Stimulated activated naive B cell treated with anti-CD40 and anti-IgM and Interleukin-4, amounts not matched to agents 10 μg/mL and 1 μg/mL and 100 μg/mL, for 72 hours (primary cell): Measurements from ENCODE around the gene ADAMTS14.

Experiments used
- ATAC-seq, 2 donors: fragments of 150-1000 bp; cut with Tn5 transposase; replicated peaks; 2 replicates each; pipeline ENCODE4 v1.10.0; 2021; ENCODE audit warnings: moderate library complexity in 1 of 2
- DNase-seq: peaks from one replicate; pipeline ENCODE4 v3.0.0; 2021
- H3K27ac Mint-ChIP-seq: one replicate; pipeline ENCODE4 v1.8.0; 2022; ENCODE audit warnings: mild to moderate bottlenecking, mixed read lengths
- H3K27me3 Mint-ChIP-seq, 2 donors: one replicate each; pipeline ENCODE4 v1.8.0; 2022; ENCODE audit warnings: mixed read lengths in 2 of 2
- H3K36me3 Mint-ChIP-seq, 2 donors: one replicate each; pipeline ENCODE4 v1.8.0; 2022; ENCODE audit warnings: mixed read lengths in 2 of 2, mild to moderate bottlenecking in 1 of 2
- H3K4me1 Mint-ChIP-seq, 2 donors: one replicate each; pipeline ENCODE4 v1.8.0; 2022; ENCODE audit warnings: mixed read lengths in 2 of 2, mild to moderate bottlenecking in 1 of 2
- H3K4me3 Mint-ChIP-seq, 2 donors: one replicate each; pipeline ENCODE4 v1.8.0; 2022; ENCODE audit warnings: mild to moderate bottlenecking in 2 of 2, mixed read lengths in 2 of 2, moderate library complexity in 1 of 2
- H3K9me3 Mint-ChIP-seq, 2 donors: one replicate each; pipeline ENCODE4 v1.8.0; 2022; ENCODE audit warnings: mixed read lengths in 2 of 2, mild to moderate bottlenecking in 1 of 2

ADAMTS14 gene

GRCh38 chr10:70747192-70747965 is 75.1 kb downstream of the ADAMTS14 start:
- H3K36me3 Mint-ChIP-seq = no peaks in the 10 kb centered on the region
- peaks cover 0 to 5% of the 10 kb centered on the region in 2 donors for H3K4me1 Mint-ChIP-seq
- H3K9me3 Mint-ChIP-seq = no peaks in the 10 kb centered on the region
- ATAC-seq (no peak), DNase-seq (no peak)
- H3K4me3 Mint-ChIP-seq = no peak overlapping the region
- H3K27me3 Mint-ChIP-seq = no peaks in the 10 kb centered on the region
- H3K27ac Mint-ChIP-seq = no peak overlapping the region

GRCh38 chr10:70748305-70748704 is 76.0 kb downstream of the ADAMTS14 start:
- Mint-ChIP-seq H3K36me3 (no peaks in the 10 kb centered on the region), H3K4me1 (peaks cover 0 to 2% of the 10 kb centered on the region in 2 donors), H3K4me3 (no peak overlapping the region), H3K9me3 (no peaks in the 10 kb centered on the region), H3K27me3 (no peaks in the 10 kb centered on the region), H3K27ac (no peak overlapping the region)
- ATAC-seq (no peak), DNase-seq (no peak)

DNA sequence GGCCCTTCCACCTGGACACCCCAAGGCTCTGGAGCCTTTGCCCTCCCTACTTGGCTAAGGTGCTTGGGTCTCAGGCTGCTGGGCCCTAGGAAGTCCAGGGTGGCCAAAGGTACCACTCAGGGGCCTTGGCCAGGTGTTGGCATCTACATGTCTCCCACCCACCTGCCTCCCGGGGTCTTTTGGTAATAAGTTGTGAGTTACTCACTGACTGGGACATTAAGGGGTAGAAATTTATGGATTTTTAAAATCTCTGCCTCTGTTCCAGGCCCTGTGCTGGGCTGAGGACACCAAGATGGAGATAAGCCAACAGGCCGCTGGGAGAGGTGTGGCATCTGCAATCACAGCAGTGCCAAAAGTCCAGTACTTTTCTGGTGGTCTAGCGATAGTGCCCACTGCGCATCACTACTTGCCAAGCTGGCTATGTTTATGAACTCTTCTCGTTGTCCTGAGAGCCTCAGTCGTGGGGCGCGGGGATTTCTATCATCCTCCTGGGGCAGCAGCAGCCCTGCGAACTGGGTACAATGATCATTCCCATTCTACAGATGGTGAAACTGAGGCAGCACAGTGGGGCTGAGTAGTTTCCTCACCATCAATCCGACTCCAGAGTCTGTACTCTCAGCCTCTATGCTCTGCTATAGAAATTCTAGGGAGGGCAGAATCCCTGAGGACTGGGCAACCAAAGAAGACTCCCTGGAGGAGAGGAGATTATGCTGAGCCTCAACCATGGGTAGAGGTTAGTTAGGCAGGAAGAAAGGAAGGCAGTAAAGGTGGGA is 76.7 kb downstream of the ADAMTS14 start:
- no peaks in the 10 kb centered on the region for H3K9me3 Mint-ChIP-seq
- H3K4me3 Mint-ChIP-seq = no peak overlapping the region
- no peak for ATAC-seq
- peaks cover 0 to 2% of the 10 kb centered on the region in 2 donors for H3K4me1 Mint-ChIP-seq
- no peak overlapping the region for H3K27ac Mint-ChIP-seq
- H3K36me3 Mint-ChIP-seq = no peaks in the 10 kb centered on the region
- no peaks in the 10 kb centered on the region for H3K27me3 Mint-ChIP-seq
- DNase-seq = no peak

GRCh38 chr10:70749756-70750155 is 77.5 kb downstream of the ADAMTS14 start:
- Mint-ChIP-seq H3K36me3 (no peaks in the 10 kb centered on the region), H3K4me3 (no peak overlapping the region), H3K9me3 (no peaks in the 10 kb centered on the region), H3K27ac (no peak overlapping the region), H3K4me1 (no peaks in the 10 kb centered on the region), H3K27me3 (no peaks in the 10 kb centered on the region)
- DNase-seq (no peak), ATAC-seq (no peak)

DNA sequence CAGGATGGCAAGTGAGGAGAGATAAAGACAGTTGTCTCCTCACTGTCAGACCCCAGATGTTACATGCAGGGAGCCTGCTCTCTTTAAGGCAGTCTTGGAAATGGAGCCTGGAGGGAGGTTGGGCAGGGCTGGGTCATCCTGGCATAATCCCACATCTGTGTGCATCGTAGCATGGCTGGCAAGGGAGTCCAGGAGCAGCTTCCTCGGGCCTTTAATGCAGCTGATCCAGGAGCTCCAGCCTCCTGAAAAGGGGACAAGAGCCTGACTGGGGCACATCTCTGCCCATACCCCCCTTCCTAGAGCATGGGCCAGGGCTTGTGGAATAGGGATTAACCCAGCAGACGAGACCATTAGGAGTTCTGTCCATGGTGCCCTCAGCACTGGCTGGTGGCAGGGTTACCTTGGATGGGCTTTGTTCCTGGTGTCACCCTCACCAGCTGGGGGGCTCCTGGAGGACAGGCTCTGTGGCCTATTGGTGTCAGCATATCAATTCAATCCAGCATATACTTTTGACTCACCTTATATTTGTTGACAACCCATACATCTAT is 77.9 kb downstream of the ADAMTS14 start:
- H3K27me3 Mint-ChIP-seq = no peaks in the 10 kb centered on the region
- no peaks in the 10 kb centered on the region for H3K4me1 Mint-ChIP-seq
- DNase-seq (no peak), ATAC-seq (no peak)
- H3K36me3 Mint-ChIP-seq = no peaks in the 10 kb centered on the region
- no peak overlapping the region for H3K27ac Mint-ChIP-seq
- H3K9me3 Mint-ChIP-seq = no peaks in the 10 kb centered on the region
- H3K4me3 Mint-ChIP-seq = no peak overlapping the region

- Mint-ChIP-seq H3K9me3 (no peaks in the 10 kb centered on the region), H3K27me3 (no peaks in the 10 kb centered on the region), H3K27ac (no peak overlapping the region), H3K36me3 (no peaks in the 10 kb centered on the region), H3K4me3 (no peak overlapping the region), H3K4me1 (no peaks in the 10 kb centered on the region)
- no peak for ATAC-seq
- no peak for DNase-seq
Observed at GRCh38 chr10:70751356-70751755, 79.0 kb downstream of the ADAMTS14 start.

GRCh38 chr10:70751991-70752390 is 79.7 kb downstream of the ADAMTS14 start:
- no peaks in the 10 kb centered on the region for H3K27me3 Mint-ChIP-seq
- DNase-seq = no peak
- no peaks in the 10 kb centered on the region for H3K4me1 Mint-ChIP-seq
- H3K4me3 Mint-ChIP-seq = no peak overlapping the region
- H3K36me3 Mint-ChIP-seq = no peaks in the 10 kb centered on the region
- ATAC-seq = no peak
- H3K27ac Mint-ChIP-seq = no peak overlapping the region
- H3K9me3 Mint-ChIP-seq = no peaks in the 10 kb centered on the region

DNA sequence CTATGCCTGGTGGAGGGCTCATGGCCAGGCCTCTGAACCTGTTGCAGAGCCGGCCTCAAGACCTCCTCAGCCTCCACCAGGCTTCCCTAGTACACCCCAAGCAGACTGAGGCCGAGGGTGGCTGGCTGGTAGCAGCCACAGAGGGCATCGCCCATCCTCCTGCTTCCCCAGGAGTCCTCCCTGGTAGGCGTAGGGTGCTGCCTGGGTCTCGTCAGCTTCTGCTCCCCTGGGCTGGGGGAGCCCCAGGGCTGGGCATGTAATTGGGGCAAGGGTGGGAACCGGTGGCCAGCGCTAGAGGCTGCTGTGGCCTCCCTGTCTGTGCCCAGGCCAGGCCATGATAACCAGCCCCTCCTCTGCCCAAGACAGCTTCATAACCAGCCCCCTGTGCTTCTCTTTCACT is 80.3 kb downstream of the ADAMTS14 start:
- Mint-ChIP-seq H3K4me3 (no peak overlapping the region), H3K27ac (no peak overlapping the region), H3K27me3 (no peaks in the 10 kb centered on the region), H3K9me3 (no peaks in the 10 kb centered on the region), H3K4me1 (no peaks in the 10 kb centered on the region), H3K36me3 (no peaks in the 10 kb centered on the region)
- ATAC-seq (no peak), DNase-seq (no peak)

DNA sequence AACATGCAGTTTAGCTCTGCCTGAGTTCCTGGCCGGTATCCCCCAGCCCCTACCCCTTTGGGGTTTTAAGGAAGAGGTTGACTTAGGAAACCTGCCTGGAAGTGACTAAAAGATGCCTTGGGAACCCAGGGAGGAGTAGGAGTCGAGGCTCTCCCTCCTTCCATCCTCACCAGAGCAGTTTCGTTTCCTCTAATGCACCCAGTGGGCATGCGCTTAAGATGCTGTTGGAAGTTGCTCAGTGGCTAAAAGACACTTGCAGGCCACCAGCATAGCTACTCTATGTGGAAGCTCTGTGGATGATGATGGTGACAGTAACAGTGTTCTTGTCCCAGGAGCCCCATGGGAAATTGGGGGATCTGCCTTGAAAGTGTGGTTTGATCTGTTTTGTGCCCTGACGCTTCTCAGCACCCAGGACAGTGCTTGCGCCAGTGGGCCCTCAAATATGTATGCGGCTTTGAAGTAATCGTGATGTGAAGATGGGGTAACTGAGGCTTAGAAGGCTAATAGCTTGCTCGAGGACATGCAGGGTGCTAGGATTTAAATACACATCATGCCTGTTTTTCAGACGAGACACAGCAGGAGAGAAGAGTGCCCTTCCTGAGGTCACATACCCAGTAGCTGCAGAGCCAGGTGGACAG is 80.8 kb downstream of the ADAMTS14 start:
- no peak overlapping the region for H3K27ac Mint-ChIP-seq
- DNase-seq = no peak
- no peaks in the 10 kb centered on the region for H3K4me1 Mint-ChIP-seq
- ATAC-seq = no peak
- no peaks in the 10 kb centered on the region for H3K27me3 Mint-ChIP-seq
- H3K9me3 Mint-ChIP-seq = no peaks in the 10 kb centered on the region
- H3K4me3 Mint-ChIP-seq = no peak overlapping the region
- no peaks in the 10 kb centered on the region for H3K36me3 Mint-ChIP-seq

DNA sequence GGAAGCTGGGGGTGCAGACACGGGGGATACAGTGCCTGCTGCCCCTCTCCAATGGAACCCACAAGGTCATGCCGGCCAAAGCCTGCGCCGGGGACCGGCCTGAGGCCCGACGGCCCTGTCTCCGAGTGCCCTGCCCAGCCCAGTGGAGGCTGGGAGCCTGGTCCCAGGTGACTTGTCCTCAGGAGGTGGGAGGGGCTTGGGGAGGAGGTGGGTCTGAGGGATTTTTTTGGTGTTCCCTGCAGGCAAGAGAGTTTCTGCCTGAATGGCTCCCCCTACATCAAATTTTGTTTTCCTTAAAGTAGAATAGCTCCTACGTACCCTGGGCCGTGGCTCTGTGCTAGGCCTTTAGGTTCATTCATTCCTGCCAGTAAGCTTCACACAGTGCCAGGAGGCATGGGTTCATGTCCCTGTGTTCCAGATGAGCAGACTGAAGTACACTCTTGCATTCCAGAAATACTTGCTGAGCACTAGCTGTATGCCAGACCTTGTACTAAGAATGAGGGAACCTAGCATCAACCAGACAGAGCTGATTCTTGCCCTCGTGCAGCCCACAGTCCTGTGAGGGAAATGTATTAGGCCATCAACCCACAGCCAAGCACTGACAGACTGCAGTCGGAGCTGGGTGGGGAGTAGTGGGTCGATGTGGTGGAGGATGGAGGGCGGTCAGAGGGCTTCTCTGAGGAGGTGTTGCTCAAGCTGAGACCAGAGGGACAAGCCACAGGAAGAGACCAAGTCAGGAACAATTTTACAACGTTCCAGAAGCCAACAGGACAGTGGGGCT is 81.7 kb downstream of the ADAMTS14 start:
- no peak overlapping the region for H3K27ac Mint-ChIP-seq
- H3K27me3 Mint-ChIP-seq = no peaks in the 10 kb centered on the region
- H3K36me3 Mint-ChIP-seq = no peaks in the 10 kb centered on the region

DNA sequence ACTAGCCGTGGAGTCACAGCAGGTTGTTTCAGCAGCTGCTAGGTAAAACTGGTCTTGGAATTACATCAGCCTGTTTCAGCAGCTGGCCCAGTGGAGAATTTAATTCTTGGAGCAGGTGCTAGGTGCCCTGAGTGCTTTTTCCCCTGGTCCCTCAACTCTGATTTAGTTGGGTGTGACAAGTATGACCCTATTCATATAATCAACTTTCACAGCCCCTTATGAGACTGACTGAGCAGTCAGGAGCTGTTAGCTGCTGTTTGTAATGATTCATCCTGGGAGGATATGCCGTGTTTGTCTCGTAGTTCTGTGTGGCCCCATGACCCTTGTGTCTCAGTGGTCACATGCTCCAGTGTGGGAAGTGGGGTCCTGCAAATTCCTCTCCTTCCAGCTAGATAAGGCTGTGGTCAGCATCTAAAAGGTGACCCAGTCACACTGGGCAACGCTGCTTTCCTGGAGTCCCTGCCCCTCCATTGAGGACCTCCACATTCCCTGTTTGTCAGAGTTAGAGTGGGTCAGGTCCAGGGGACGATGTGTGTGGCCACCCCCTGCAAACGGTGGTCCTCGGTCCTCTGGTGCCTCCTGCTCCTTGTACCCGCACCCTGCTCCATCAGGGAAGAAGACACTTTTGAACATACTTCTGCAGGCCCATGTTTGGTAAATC is 84.5 kb downstream of the ADAMTS14 start:
- H3K4me1 Mint-ChIP-seq = peaks cover 0 to 5% of the 10 kb centered on the region in 2 donors
- DNase-seq (no peak), ATAC-seq (no peak)
- H3K27me3 Mint-ChIP-seq = peaks cover 7 to 11% of the 10 kb centered on the region in 2 donors
- H3K27ac Mint-ChIP-seq = no peak overlapping the region
- no peak overlapping the region for H3K4me3 Mint-ChIP-seq
- no peaks in the 10 kb centered on the region for H3K9me3 Mint-ChIP-seq
- no peaks in the 10 kb centered on the region for H3K36me3 Mint-ChIP-seq

More for the DNA sequence above, 81.7 kb downstream of the ADAMTS14 start:
- Mint-ChIP-seq H3K4me3 (no peak overlapping the region), H3K4me1 (peaks cover 0 to 3% of the 10 kb centered on the region in 2 donors), H3K9me3 (no peaks in the 10 kb centered on the region)
- DNase-seq (no peak), ATAC-seq (no peak)

- Mint-ChIP-seq H3K4me1 (peaks cover 0 to 5% of the 10 kb centered on the region in 2 donors), H3K27ac (no peak overlapping the region), H3K36me3 (no peaks in the 10 kb centered on the region), H3K27me3 (peaks cover 7 to 11% of the 10 kb centered on the region in 2 donors), H3K9me3 (no peaks in the 10 kb centered on the region), H3K4me3 (no peak overlapping the region)
- ATAC-seq (no peak), DNase-seq (no peak)
Observed at GRCh38 chr10:70757856-70758255, 85.5 kb downstream of the ADAMTS14 start.

DNA sequence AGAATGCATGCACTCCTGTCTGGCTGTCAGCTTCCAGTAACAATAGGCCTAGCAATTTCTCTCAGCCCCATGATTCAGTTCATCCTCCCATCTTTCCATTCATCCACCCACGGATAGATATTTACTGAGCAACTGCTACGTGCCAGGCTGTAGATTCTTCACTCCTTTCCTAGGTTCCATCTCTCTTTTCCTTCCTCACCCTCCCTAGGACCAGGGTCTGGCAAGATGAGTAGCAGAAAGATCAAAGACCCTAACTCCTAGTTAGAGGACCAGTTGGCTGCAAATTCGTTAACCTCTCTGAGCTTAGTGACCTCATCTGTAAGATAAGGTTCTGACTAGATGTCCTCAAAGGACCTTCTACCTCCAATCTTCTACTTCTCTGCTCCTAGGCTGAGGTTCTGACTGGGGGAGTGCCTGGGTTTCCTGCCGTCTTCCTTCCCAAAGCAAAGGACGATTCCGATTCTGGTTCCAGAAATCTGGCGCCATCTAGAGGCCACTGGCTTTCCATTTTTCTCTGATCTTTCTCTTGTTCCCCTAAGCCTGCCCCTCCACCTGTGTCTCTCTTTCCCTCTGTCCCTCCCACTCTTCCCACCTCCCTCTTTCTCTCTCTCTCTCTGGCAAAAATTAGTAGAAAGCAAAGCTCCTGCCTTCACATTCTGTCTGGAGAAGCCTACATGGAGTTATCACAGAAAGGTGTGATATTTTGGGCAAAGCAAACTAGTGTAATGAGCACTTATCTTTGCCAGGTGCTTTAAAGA is 86.6 kb downstream of the ADAMTS14 start:
- ATAC-seq = peak; percentile 57 to 62
- DNase-seq = peak; percentile 17
- peaks cover 7 to 11% of the 10 kb centered on the region in 2 donors for H3K27me3 Mint-ChIP-seq
- H3K4me1 Mint-ChIP-seq = peaks cover 0 to 5% of the 10 kb centered on the region in 2 donors
- no peaks in the 10 kb centered on the region for H3K36me3 Mint-ChIP-seq
- H3K9me3 Mint-ChIP-seq = no peaks in the 10 kb centered on the region
- no peak overlapping the region for H3K4me3 Mint-ChIP-seq
- H3K27ac Mint-ChIP-seq = no peak overlapping the region
